ENCODE data around the gene TPRA1.

The TPRA1 gene

DNA sequence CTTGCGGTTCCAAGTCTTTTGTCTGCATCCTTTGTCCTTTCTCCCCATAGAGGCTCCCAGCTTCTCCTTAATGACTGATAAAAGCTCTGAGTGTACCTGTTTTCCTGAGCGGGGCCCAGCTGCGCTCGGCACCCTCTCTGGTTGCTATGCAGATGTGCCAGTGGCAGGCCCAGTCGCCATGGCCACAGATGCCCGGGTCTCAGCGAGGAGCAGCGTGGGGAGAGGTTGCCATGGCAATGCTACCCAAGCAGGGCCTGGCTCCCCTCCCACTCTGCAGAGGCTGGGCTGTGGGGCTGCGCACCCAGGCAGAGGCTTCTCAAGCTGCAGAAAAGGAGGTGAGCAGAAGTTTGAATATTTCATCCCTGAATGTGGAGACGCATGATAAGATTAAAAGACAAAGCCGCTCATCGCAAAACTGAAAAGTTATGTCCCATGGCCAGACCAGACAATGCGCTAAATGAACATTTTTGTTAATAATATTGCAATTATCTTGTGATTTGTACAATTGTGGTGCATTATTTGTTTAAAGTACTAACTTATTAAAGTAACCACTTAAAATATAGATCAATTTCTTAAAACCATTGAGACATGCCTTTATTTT is 66.1 kb downstream of the TPRA1 start:
- DNase-seq (ENCODE audit: low spot score in 2 of 2), result peak in 1 of 2 experiments; percentile 49
- H3K4me3 ChIP-seq, result no peak overlapping the region

More for the DNA sequence above, 66.1 kb downstream of the TPRA1 start:
- no peaks in the 10 kb centered on the region for H3K4me1 ChIP-seq
- 0 out of 2 replicates have a peak, but pooled peaks cover 2% of the 10 kb centered on the region for H3K9me3 ChIP-seq
- H3K27me3 ChIP-seq (ENCODE audit: low read depth), result peaks cover 16% of the 10 kb centered on the region; the same call in 1 of the 2 replicates
- in situ Hi-C loops (cut with MboI; ENCODE audit: low sequenced_read_pairs), result no loop called here
- H3K36me3 ChIP-seq (replicated peaks), result no peaks in the 10 kb centered on the region
